ENCODE results near the gene B4GALNT3.

The B4GALNT3 gene

DNA sequence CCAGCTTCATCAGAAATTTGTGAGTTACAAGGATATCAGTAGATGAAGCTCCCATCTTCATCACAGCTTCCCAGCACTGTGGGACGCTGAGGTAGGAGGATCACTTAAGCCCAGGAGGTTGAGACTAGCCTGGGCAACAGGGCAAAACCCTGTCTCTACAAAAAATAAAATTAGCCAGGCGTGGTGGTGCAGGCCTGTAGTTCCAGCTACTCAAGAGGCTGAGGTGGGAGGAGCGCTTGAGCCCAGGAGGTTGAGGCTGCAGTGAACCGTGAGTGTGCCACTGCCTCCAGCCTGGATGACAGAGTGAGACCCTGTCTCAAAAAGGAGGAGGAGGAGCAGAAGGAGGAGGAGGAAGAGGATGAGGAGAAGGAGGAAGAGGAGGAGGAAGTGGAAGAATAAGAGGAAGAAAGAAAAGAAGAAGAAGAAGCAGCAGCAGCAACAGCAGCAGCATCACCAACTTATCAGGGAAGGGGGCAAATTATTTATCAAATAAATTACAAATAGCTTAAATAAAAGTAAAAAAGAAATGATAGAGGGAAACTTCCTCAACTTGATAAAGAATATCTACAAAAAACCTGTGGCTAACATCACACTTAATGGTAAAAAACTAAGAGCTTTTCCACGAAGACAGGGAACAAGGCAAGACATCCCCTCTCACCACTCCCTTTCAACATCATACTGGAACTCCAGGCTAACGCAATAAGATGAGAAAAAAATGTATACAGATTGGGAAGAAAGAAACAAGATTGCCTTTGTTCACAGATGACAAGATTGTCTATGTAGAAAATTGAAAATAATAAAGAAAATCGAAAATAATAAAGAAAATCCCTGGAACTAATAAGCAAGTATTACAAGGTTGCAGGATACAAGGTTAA, 133.9 kb downstream of the B4GALNT3 start:
- FAIRE-seq (no peak), DNase-seq (ENCODE audit: insufficient read length) (no peak)
- TF ChIP-seq POLR2A (IDR thresholded peaks at IDR 0.05; ENCODE audit: low read depth, low read length) (no peak), TAF1 (IDR thresholded peaks at IDR 0.05; ENCODE audit: borderline replicate concordance, low read depth, low read length) (no peak), POLR2AphosphoS5 (IDR thresholded peaks at IDR 0.05; ENCODE audit: low read depth, low read length) (no peak)

- peak; percentile 33 for FAIRE-seq
- TF ChIP-seq TAF1 (IDR thresholded peaks at IDR 0.05; ENCODE audit: borderline replicate concordance, low read depth, low read length) (no peak), POLR2AphosphoS5 (IDR thresholded peaks at IDR 0.05; ENCODE audit: low read depth, low read length) (no peak)
- DNase-seq (ENCODE audit: insufficient read length): no peak
Measured at GRCh38 chr12:597926-598568, 138.3 kb downstream of the B4GALNT3 start.

- DNase-seq (ENCODE audit: insufficient read length): no peak
- FAIRE-seq: no peak
- TF ChIP-seq POLR2AphosphoS5 (IDR thresholded peaks at IDR 0.05; ENCODE audit: low read depth, low read length): no peak
- no peak for TF ChIP-seq TAF1 (IDR thresholded peaks at IDR 0.05; ENCODE audit: borderline replicate concordance, low read depth, low read length)
- TF ChIP-seq POLR2A (IDR thresholded peaks at IDR 0.05; ENCODE audit: low read depth, low read length): no peak
Measured at GRCh38 chr12:599756-600155, 140.0 kb downstream of the B4GALNT3 start.

- TF ChIP-seq POLR2AphosphoS5 (IDR thresholded peaks at IDR 0.05; ENCODE audit: low read depth, low read length): no peak
- no peak for TF ChIP-seq POLR2A (IDR thresholded peaks at IDR 0.05; ENCODE audit: low read depth, low read length)
- no peak for TF ChIP-seq TAF1 (IDR thresholded peaks at IDR 0.05; ENCODE audit: borderline replicate concordance, low read depth, low read length)
- FAIRE-seq: no peak
- DNase-seq (ENCODE audit: insufficient read length): no peak
Measured at GRCh38 chr12:601976-602699, 142.4 kb downstream of the B4GALNT3 start.

- FAIRE-seq: no peak
- no peak for DNase-seq (ENCODE audit: insufficient read length)
- TF ChIP-seq POLR2AphosphoS5 (IDR thresholded peaks at IDR 0.05; ENCODE audit: low read depth, low read length): no peak
Measured at GRCh38 chr12:602700-603068, 142.9 kb downstream of the B4GALNT3 start.

DNA sequence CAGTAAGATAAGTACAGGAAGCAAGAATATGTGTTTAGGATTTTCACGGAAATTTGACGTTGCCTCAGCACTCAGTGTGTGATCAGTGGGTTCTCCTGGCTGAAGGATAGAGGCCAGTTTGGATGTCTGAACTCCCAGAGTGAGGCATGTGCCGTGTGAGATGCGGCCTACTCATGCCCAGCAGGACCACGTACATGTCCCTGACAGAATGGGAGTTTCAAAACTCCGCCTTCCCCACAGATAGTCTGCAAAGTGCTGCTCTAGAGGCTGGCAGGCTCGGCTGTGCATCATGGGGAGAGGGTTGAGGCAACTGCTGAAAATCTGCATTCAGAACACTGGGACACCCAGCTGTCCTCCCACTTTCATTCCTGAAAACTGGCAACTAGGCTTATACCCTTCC, 145.2 kb downstream of the B4GALNT3 start:
- TF ChIP-seq POLR2A (IDR thresholded peaks at IDR 0.05; ENCODE audit: low read depth, low read length) (no peak), POLR2AphosphoS5 (IDR thresholded peaks at IDR 0.05; ENCODE audit: low read depth, low read length) (no peak), TAF1 (IDR thresholded peaks at IDR 0.05; ENCODE audit: borderline replicate concordance, low read depth, low read length) (no peak)
- no peak for DNase-seq (ENCODE audit: insufficient read length)
- no peak for FAIRE-seq

DNA sequence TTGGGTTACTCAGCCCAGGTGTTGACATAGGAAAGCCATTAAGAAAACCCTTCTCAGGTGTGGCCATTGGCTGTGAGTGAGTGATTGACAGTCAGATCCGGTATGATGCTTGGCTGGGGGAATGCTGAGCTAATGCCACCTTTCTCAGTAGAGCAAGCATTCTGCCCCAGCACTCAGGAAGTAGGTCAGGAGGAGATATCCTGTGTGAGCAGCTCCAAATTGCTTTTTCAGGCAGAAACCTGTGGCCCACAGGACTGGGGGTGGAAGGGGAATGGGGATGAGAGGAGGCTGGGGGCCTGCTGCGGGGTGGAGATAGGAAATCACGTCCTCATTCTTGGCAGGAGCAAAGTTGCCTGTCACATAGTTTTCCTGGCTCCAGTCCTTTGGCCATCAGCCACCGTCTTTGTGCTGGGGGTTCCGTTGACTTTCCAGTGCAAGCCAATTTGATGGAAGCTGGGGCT, 147.8 kb downstream of the B4GALNT3 start:
- no peak for DNase-seq (ENCODE audit: insufficient read length)
- FAIRE-seq: no peak
- TF ChIP-seq TAF1 (IDR thresholded peaks at IDR 0.05; ENCODE audit: borderline replicate concordance, low read depth, low read length) (no peak), POLR2A (IDR thresholded peaks at IDR 0.05; ENCODE audit: low read depth, low read length) (no peak), POLR2AphosphoS5 (IDR thresholded peaks at IDR 0.05; ENCODE audit: low read depth, low read length) (no peak)

- no peak for DNase-seq (ENCODE audit: insufficient read length)
- FAIRE-seq: no peak
- no peak for TF ChIP-seq POLR2A (IDR thresholded peaks at IDR 0.05; ENCODE audit: low read depth, low read length)
- no peak for TF ChIP-seq POLR2AphosphoS5 (IDR thresholded peaks at IDR 0.05; ENCODE audit: low read depth, low read length)
- TF ChIP-seq TAF1 (IDR thresholded peaks at IDR 0.05; ENCODE audit: borderline replicate concordance, low read depth, low read length): no peak
Measured at GRCh38 chr12:608413-608812, 148.7 kb downstream of the B4GALNT3 start.

DNA sequence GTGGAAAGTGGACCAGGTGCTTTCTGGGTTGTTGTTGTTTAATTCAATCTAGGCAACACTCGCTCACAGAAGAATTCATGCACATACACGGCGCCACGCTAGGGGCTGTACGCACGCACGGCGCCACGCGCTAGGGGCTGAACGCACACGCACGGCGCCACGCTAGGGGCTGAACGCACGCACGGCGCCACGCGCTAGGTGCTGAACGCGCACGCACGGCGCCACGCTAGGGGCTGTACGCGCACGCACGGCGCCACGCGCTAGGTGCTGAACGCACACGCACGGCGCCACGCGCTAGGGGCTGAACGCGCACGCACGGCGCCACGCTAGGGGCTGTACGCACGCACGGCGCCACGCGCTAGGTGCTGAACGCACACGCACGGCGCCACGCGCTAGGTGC, 149.2 kb downstream of the B4GALNT3 start:
- no peak for DNase-seq (ENCODE audit: insufficient read length)
- peak; percentile 36 for FAIRE-seq
- no peak for TF ChIP-seq TAF1 (IDR thresholded peaks at IDR 0.05; ENCODE audit: borderline replicate concordance, low read depth, low read length)
- no peak for TF ChIP-seq POLR2A (IDR thresholded peaks at IDR 0.05; ENCODE audit: low read depth, low read length)
- no peak for TF ChIP-seq POLR2AphosphoS5 (IDR thresholded peaks at IDR 0.05; ENCODE audit: low read depth, low read length)

DNA sequence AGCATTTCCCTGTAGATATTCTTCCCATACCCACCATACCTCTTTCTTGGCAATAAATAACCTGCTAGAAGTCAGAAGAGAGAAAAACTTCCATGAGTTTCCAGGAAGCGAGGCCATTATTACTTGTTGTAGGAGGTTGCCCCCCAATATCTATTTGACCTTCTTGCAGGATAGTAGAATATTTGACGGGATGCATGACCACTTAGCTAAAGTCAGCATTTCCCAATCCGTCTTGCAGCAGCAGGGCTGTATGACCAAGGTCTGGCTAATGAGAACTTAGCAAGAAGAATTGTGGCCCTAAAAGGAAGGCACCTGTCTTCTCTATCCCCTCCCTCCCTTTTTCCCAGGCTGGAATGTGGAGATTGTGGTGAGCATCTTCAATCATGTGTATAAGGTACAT, 152.0 kb downstream of the B4GALNT3 start:
- DNase-seq (ENCODE audit: insufficient read length) (no peak), FAIRE-seq (peak; percentile 44)
- no peak for TF ChIP-seq POLR2AphosphoS5 (IDR thresholded peaks at IDR 0.05; ENCODE audit: low read depth, low read length)
- TF ChIP-seq POLR2A (IDR thresholded peaks at IDR 0.05; ENCODE audit: low read depth, low read length): no peak
- TF ChIP-seq TAF1 (IDR thresholded peaks at IDR 0.05; ENCODE audit: borderline replicate concordance, low read depth, low read length): no peak

GRCh38 chr12:612293-612692, 152.6 kb downstream of the B4GALNT3 start:
- TF ChIP-seq TAF1 (IDR thresholded peaks at IDR 0.05; ENCODE audit: borderline replicate concordance, low read depth, low read length) (no peak), POLR2AphosphoS5 (IDR thresholded peaks at IDR 0.05; ENCODE audit: low read depth, low read length) (no peak), POLR2A (IDR thresholded peaks at IDR 0.05; ENCODE audit: low read depth, low read length) (no peak)

More at GRCh38 chr12:612293-612692, 152.6 kb downstream of the B4GALNT3 start:
- DNase-seq (ENCODE audit: insufficient read length) (no peak), FAIRE-seq (no peak)

All from GM12892 (cell line).